Activated CD4-positive, alpha-beta memory T cell treated with anti-CD3 and anti-CD28 coated beads, Interleukin-2, amount 10 ng/mL, durations not matched to agents 7 days and 5 days (primary cell): ENCODE data around the gene CORO2B. TPM values are rescaled to one million over a fixed set of nuclear protein-coding genes. Genes with fewer than 3 reads are reported as not detected.

Experiments
- CTCF ChIA-PET: fragments of 350-600 bp; sonication (Branson Sonifier 250); formaldehyde crosslinking; loops from one replicate; lab custom pipeline; 2021; ENCODE audit warnings: antibody characterized with exemption, inconsistent platforms; lab: Charles Lee
- POLR2A ChIA-PET: fragments of 350-600 bp; sonication (Branson Sonifier 250); formaldehyde crosslinking; loops from one replicate; lab custom pipeline; 2021; ENCODE audit warnings: antibody characterized with exemption; lab: Charles Lee
- DNase-seq: peaks from one replicate; pipeline ENCODE4 v3.0.0-alpha.2; 2020
- H3K27ac Mint-ChIP-seq: one replicate; pipeline ENCODE4 v1.8.0; 2021; ENCODE audit warnings: mild to moderate bottlenecking, mixed read lengths
- H3K27me3 Mint-ChIP-seq: one replicate; pipeline ENCODE4 v1.8.0; 2021; ENCODE audit warnings: mixed read lengths
- H3K36me3 Mint-ChIP-seq: one replicate; pipeline ENCODE4 v1.8.0; 2021; ENCODE audit warnings: low read depth, mixed read lengths
- H3K4me1 Mint-ChIP-seq: one replicate; pipeline ENCODE4 v1.8.0; 2021; ENCODE audit warnings: mixed read lengths
- H3K4me3 Mint-ChIP-seq: one replicate; pipeline ENCODE4 v1.8.0; 2021; ENCODE audit warnings: mild to moderate bottlenecking, mixed read lengths
- H3K9me3 Mint-ChIP-seq: one replicate; pipeline ENCODE4 v1.8.0; 2021; ENCODE audit warnings: mixed read lengths
- total RNA-seq, 2 experiments: library from RNA; stranded (reverse); gene quantifications; one replicate each; pipeline ENCODE4 v1.2.3, GENCODE V29; 2021

The CORO2B gene
- total RNA-seq, 2 experiments from 2014 or later, result not detected

DNA sequence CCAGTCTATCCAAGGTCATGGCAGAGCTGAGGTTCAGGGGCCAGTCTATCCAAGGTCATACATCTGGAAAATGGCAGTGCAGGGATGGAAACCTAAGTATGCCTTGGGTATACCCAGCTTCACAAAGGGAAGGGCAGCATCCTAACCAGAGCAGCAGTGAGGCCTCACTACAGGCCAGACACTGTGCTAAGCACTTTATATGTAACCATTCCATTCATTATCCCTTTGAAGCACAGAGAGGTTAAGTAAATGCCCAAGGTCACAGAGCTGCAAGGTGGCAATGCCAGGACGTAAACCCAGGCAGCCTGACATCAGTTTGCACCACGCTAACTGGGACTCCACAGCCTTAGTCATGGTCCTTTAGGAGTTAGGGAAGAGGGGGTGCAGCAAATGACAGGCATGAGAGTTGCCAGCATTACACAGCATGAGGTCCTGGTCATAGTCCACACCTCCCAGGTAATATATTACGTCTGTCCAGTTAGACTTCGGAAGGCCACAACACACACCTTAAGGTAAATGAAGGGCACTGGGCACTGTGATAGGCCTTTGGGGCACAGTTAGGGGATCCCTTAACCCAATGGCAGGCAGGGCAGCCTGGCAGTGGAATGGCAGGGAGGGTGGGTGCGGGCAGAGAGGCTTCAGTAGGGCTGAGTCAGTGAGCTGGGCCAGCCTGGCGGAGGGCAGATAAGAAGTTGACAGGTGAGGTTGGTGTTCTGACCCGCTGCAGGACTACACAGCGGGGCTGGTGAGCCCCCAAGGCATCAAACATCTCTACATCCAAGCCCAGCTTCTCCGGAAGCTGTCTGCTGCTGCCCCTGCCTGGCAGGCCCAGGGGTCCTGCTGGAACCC lies 21.1 kb upstream of the CORO2B start:
- POLR2A ChIA-PET, result no interaction called here
- H3K27me3 Mint-ChIP-seq, result peaks cover 57% of the 10 kb centered on the region

DNA sequence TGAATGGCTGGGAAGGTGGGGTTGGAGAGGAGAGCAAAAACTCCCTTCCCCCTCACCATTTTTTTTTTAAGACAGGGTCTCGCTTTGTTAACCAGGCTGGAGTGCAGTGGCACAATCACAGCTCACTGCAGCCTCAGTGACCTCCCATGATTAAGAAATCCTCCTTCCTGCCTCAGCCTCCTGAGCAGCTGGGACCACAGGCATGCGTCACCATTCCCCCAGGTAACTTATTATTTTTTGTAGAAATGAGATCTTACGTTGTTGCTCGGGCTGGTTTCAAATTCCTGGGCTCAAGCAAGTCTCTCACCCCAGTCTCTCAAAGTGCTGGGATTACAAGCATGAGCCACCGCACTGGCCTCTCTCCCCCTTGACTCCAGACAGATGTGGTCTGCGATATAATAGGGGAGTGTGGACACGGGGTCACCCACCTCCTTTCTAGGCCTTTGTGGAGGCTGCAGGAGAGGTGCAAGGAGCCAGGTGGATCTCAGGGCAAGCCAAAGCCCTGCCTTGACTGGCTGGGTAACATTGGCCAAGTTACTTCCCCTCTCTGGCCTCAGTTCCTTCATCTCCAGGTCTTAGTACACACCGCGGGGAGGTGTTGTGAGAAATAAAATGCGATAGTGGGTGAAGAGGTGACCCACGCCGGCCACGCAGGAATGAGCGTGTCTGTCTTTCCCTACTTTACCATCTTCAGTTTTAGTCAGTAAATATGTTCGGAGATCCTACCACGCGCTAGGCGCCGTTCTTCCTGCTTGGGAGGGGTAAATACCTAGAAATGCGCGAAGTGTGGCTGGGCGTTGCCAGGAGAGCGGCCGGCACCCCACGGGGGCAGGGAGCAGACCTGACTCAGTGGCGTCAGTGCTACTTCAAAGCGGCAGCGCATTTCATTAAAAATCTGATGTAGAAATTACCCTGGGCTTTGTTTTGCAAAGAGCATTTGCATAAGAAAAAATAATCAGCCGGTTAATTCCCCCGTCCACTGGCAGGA lies 20.2 kb upstream of the CORO2B start:
- Mint-ChIP-seq H3K36me3 (no peaks in the 10 kb centered on the region), H3K4me1 (peaks cover 21% of the 10 kb centered on the region), H3K27me3 (peaks cover 53% of the 10 kb centered on the region), H3K9me3 (no peaks in the 10 kb centered on the region), H3K4me3 (peak overlapping the region; percentile 46), H3K27ac (no peak overlapping the region)
- ChIA-PET POLR2A (no interaction called here), CTCF (interaction anchor here (1.0 to 3.5 kb wide), 15 partner anchors 9 to 366 kb away, joined by 3 to 41 read pairs (median 5); no protein-coding TSS in a partner anchor)
- no peak for DNase-seq

More for the DNA sequence above, 21.1 kb upstream of the CORO2B start:
- no peak overlapping the region for H3K27ac Mint-ChIP-seq
- no peaks in the 10 kb centered on the region for H3K36me3 Mint-ChIP-seq
- peaks cover 21% of the 10 kb centered on the region for H3K4me1 Mint-ChIP-seq
- CTCF ChIA-PET, result interaction anchor here (0.7 to 1.8 kb wide), 8 partner anchors 7 to 318 kb away, joined by 3 to 7 read pairs (median 3); no protein-coding TSS in a partner anchor
- no peak for DNase-seq
- no peak overlapping the region for H3K4me3 Mint-ChIP-seq
- no peaks in the 10 kb centered on the region for H3K9me3 Mint-ChIP-seq

DNA sequence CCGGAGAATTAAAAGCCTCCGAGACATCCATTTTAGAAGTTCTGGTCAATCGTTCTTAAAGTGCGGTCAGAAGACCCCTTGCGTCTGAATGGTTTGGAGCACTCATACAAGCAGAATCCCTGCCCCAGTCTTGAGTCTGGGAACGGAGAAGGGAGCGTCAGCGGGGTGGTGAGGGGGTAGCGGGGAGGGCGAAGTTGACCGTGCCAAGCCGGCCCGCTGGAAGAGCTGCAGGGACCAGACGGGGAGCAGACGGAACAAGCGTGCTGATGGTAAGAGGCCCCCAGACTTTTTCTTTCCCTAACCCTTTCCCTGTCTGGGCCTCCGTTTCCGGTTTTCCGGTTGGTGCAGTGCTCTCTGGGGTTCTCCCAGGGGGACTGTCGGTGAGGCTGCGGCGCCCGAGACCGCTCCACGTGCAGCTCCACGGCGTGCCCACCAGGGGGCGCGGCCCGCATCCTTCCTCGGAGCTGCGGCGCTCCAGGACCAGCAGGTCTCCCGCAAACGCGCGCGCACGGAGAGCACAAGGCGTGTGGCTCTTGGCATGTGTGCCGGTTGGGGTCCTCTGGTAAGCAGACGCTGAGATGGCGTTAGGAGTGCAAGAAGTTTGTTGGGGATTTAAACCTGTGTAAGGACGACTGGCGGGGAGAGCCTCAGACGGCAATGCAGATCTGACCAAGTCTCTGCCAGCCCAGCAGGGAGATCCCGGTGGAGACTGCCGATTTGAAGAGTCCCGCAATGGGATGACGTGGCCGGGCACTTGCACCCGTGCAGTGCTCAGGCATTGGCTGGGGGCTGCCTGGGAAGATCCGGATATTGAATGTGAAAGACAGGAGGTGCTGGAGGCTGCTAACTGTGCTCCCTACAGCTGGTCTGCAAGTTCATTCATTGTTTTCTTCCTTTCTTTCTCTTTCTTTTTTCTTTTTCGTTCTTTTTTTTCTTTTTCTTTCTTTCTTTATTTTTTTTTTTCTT lies 19.2 kb upstream of the CORO2B start:
- H3K36me3 Mint-ChIP-seq, result no peaks in the 10 kb centered on the region
- H3K9me3 Mint-ChIP-seq, result no peaks in the 10 kb centered on the region
- no peak overlapping the region for H3K27ac Mint-ChIP-seq
- H3K4me3 Mint-ChIP-seq, result peak overlapping the region; percentile 57
- DNase-seq, result peak; percentile 73
- peaks cover 21% of the 10 kb centered on the region for H3K4me1 Mint-ChIP-seq
- ChIA-PET CTCF (interaction anchor here (0.7 to 3.5 kb wide), 18 partner anchors 10 to 365 kb away, joined by 3 to 41 read pairs (median 4); no protein-coding TSS in a partner anchor), POLR2A (interaction anchor here (0.6 to 0.8 kb wide), 2 partner anchors 236 to 364 kb away, joined by 3 read pairs; no protein-coding TSS in a partner anchor)
- peaks cover 50% of the 10 kb centered on the region for H3K27me3 Mint-ChIP-seq

DNA sequence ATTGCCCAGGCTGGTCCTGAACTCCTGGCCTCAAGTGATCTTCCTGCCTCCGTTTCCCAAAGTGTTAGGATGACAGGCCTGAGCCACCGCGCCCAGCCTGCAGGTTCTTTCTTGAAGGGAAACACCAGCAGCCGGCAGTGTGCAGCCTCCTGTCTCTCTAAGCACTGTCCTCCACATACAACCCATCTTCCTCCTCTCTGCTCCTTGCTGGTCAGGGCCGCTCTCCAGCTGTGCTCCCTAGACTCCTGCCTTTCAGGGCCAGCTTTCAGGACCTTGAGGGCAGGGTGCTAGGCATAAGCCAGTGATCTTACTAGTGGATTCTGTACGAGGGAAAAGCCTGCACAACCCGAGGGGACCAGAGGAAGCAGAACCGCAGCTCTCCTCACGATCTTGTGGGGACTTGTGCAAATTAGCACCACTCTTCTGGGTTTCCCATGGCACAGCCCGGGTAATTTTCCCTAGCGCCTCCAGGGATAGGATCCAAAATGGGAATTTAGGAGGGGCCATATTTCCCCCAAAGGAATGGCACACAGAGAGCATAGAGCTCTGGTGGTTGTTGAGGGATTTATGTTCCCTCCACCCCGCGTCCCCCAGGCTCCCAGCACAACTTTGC lies 18.2 kb upstream of the CORO2B start:
- H3K4me3 Mint-ChIP-seq, result no peak overlapping the region

DNA sequence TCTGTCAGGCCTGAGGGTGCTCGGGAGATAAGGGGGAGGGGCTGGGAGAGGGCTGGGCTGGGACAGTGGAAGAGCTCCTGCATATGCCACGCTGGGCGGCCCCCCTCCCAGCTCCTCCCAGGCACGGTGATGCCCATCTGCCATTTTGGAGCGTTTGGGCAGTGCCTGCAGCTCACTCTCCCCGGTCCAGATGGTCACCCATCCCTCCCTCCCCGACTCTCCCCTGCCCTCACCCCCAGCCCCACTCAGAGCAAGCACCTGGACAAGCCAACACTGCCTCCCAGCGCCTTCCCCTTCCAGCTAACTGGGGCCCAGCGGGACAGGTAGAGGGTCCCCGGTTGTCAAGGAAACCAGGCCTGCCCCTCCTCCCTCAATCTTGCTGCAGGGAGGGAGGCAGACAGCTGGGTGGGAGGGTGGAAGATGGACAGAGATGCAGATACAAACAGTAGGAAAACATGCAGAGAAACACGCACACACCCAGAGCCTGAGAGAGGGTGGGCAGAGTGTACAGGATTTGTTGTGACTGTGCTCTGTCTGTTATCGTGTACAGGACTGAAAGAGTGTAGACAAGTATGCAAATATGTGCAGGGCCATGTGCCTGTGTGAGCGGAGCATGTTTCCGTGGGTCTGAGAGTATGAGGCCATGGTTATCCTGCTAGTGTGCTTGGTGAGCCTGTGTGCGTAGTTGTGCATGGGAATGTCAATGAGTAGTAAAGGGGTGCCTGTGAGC lies 17.5 kb upstream of the CORO2B start:
- H3K27ac Mint-ChIP-seq, result no peak overlapping the region
- no peak for DNase-seq
- no peaks in the 10 kb centered on the region for H3K9me3 Mint-ChIP-seq
- peaks cover 48% of the 10 kb centered on the region for H3K27me3 Mint-ChIP-seq
- no peaks in the 10 kb centered on the region for H3K36me3 Mint-ChIP-seq
- H3K4me1 Mint-ChIP-seq, result peaks cover 21% of the 10 kb centered on the region
- POLR2A ChIA-PET, result no interaction called here
- CTCF ChIA-PET, result interaction anchor here (0.9 to 3.5 kb wide), 4 partner anchors 11 to 255 kb away, joined by 3 to 41 read pairs (median 16); no protein-coding TSS in a partner anchor
- no peak overlapping the region for H3K4me3 Mint-ChIP-seq

More for the DNA sequence above, 18.2 kb upstream of the CORO2B start:
- POLR2A ChIA-PET, result no interaction called here
- Mint-ChIP-seq H3K27me3 (peaks cover 50% of the 10 kb centered on the region), H3K4me1 (peaks cover 21% of the 10 kb centered on the region), H3K36me3 (no peaks in the 10 kb centered on the region), H3K9me3 (no peaks in the 10 kb centered on the region), H3K27ac (no peak overlapping the region)
- no peak for DNase-seq
- CTCF ChIA-PET, result interaction anchor here (0.7 to 3.5 kb wide), 15 partner anchors 10 to 364 kb away, joined by 3 to 41 read pairs (median 5); no protein-coding TSS in a partner anchor

DNA sequence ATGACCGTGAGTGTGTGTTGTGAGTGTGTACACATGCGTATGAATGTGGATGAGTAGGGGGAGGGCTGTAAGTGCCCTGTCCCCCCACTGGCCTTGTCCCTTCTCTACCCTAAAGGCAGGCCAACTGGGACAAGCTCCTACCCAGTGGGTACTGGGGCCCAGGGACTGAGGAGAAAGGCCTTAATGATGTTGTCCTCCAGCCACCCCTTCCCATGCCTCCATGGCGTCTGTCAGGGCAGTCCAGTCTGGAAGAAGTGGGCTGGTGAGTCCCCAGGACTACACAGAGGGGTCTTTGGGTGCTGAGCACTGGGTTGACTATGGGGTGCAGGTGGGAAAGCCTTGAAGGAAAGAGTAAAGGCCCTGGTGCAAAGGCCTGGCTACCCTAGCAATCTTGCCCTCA lies 16.9 kb upstream of the CORO2B start:
- peaks cover 21% of the 10 kb centered on the region for H3K4me1 Mint-ChIP-seq
- no peaks in the 10 kb centered on the region for H3K36me3 Mint-ChIP-seq
- no peak for DNase-seq
- H3K27me3 Mint-ChIP-seq, result peaks cover 47% of the 10 kb centered on the region
- H3K4me3 Mint-ChIP-seq, result no peak overlapping the region
- CTCF ChIA-PET, result interaction anchor here (1.3 to 3.5 kb wide), 2 partner anchors 12 to 38 kb away, joined by 3 to 28 read pairs; no protein-coding TSS in a partner anchor
- H3K9me3 Mint-ChIP-seq, result no peaks in the 10 kb centered on the region
- POLR2A ChIA-PET, result no interaction called here
- no peak overlapping the region for H3K27ac Mint-ChIP-seq

DNA sequence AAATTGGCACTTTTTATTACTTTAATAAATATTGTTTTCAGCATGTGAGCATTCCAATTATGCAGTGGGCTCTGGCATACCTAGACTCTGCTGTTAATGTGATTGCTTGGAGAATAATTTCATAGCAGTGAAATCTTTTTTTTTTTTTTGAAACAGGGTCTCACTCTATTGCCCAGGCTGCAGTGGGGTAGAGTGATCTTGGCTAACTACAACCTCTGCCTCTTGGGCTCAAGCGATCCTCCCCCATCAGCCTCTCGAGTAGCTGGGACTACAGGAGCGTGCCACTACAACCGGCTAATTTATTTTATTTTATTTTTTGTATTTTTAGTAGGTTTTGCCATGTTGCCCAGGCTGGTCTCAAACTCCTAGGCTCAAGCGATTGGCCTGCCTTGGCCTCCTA lies 14.6 kb upstream of the CORO2B start:
- DNase-seq, result no peak
- no peaks in the 10 kb centered on the region for H3K9me3 Mint-ChIP-seq
- H3K36me3 Mint-ChIP-seq, result no peaks in the 10 kb centered on the region
- ChIA-PET CTCF (interaction anchor here (1.5 kb wide), 1 partner anchor 312 kb away, joined by 6 read pairs; no protein-coding TSS in a partner anchor), POLR2A (no interaction called here)
- no peak overlapping the region for H3K4me3 Mint-ChIP-seq
- H3K4me1 Mint-ChIP-seq, result peaks cover 12% of the 10 kb centered on the region
- H3K27me3 Mint-ChIP-seq, result peaks cover 34% of the 10 kb centered on the region
- no peak overlapping the region for H3K27ac Mint-ChIP-seq

DNA sequence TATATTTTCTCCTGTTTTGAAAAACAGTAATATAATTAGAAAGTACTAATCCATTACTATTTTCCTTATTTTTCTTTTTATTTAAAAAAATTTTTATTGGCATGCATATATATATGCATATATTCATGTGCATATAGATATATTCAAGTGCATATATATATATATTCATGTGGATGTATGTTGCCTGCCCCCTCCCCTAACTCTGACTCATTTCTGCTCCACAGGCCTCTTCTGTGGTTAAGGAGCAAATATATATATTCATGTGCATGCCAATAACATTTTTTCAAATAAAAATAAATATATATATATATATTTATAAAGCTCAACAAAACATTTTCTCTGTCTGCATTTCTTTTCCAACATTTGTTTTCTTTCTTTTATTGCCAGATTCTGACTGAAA lies 13.6 kb upstream of the CORO2B start:
- Mint-ChIP-seq H3K36me3 (no peaks in the 10 kb centered on the region), H3K27me3 (peaks cover 35% of the 10 kb centered on the region), H3K4me1 (peaks cover 4% of the 10 kb centered on the region), H3K4me3 (no peak overlapping the region), H3K9me3 (no peaks in the 10 kb centered on the region), H3K27ac (no peak overlapping the region)
- no peak for DNase-seq
- ChIA-PET POLR2A (no interaction called here), CTCF (interaction anchor here (0.7 kb wide), 1 partner anchor 8 kb away, joined by 3 read pairs; no protein-coding TSS in a partner anchor)

DNA sequence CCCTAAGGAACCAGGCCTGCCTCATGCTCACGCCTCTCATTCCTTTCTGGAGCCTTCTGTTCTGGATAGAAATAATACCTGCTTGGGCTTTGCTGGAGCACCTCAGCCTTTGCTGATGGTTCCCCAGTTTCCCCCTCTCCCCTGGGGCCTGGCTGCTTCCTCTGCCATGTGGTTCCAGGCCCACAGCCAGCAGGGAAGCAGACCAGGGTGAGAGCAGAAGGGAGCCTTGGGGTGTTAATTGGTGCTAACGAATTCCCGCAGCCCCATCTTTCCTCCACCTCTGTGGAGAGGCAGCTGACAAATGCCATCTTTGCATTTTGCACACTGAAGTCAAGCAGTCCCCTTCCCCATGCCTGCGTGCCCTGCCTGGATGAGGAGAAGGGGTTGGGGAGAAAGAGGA lies 13.1 kb upstream of the CORO2B start:
- ChIA-PET POLR2A (no interaction called here), CTCF (interaction anchor here (0.7 kb wide), 1 partner anchor 9 kb away, joined by 3 read pairs; no protein-coding TSS in a partner anchor)
- Mint-ChIP-seq H3K36me3 (no peaks in the 10 kb centered on the region), H3K27me3 (peaks cover 35% of the 10 kb centered on the region), H3K9me3 (no peaks in the 10 kb centered on the region), H3K27ac (no peak overlapping the region), H3K4me3 (no peak overlapping the region), H3K4me1 (peaks cover under 1% of the 10 kb centered on the region)
- DNase-seq, result no peak

DNA sequence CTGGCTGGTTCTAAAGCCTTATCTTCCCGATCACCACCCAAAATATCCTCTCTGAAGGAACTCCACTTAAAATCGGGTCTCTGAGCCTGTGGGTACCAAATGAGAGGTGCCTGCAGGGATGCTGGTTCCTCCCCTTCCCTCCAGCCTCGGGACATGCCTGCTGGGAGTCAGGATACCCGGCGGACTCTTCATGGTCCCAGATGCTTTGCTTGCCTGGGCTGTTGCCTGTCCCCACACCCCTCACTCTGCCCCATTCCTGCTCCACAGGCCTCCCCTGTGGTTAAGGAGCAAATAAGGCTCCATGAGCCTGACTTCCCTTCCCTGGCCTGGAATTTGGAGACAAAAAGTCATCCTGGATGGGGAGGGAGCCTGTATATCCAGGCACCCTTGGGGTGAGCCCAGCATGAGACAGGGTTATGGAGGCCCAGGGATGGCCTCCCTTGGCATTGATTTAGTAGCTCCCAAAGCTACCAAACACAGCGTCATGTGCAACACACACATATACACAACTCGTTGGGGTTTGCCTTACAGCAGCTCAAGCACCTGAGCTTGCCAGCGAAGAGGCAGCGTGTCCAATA lies 12.3 kb upstream of the CORO2B start:
- Mint-ChIP-seq H3K9me3 (no peaks in the 10 kb centered on the region), H3K27ac (no peak overlapping the region), H3K36me3 (no peaks in the 10 kb centered on the region), H3K27me3 (peaks cover 39% of the 10 kb centered on the region), H3K4me3 (no peak overlapping the region), H3K4me1 (no peaks in the 10 kb centered on the region)
- ChIA-PET CTCF (no interaction called here), POLR2A (no interaction called here)
- DNase-seq, result no peak

DNA sequence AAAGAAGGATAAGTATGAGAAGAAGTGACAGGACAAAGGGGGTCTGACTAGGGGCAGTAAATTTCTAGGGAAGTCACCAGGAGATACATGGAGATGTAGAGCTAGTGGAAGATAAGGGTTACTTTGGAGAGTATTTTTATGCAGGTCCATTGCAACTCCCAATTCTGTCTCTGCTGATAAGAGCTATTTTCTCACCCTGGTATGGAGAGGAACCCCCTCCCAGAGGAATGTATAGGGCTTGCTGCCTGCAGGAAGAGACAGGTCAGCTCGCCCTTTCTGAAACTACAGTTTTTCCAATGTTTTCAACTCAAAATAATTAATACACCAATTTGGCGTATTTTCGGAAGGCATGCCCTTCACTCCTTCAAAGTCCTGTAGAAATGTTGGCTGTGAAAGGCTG lies 11.4 kb upstream of the CORO2B start:
- H3K27me3 Mint-ChIP-seq, result peaks cover 38% of the 10 kb centered on the region
- no peak for DNase-seq
- H3K36me3 Mint-ChIP-seq, result no peaks in the 10 kb centered on the region
- ChIA-PET POLR2A (no interaction called here), CTCF (no interaction called here)
- H3K9me3 Mint-ChIP-seq, result no peaks in the 10 kb centered on the region
- no peak overlapping the region for H3K4me3 Mint-ChIP-seq
- H3K27ac Mint-ChIP-seq, result no peak overlapping the region
- no peaks in the 10 kb centered on the region for H3K4me1 Mint-ChIP-seq
